NCI-H345 treated with DMSO at 0.1 percent for 48 hours (cell line): ENCODE results near the gene AUTS2.
A peak's percentile ranks its signal among the peaks of the same experiment; 100 is the strongest.

Experiments used
- DNase-seq: peaks from one replicate; lab custom pipeline; 2025; ENCODE audit not compliant: unreplicated experiment; lab: John Stamatoyannopoulos, UW

AUTS2 gene

DNA sequence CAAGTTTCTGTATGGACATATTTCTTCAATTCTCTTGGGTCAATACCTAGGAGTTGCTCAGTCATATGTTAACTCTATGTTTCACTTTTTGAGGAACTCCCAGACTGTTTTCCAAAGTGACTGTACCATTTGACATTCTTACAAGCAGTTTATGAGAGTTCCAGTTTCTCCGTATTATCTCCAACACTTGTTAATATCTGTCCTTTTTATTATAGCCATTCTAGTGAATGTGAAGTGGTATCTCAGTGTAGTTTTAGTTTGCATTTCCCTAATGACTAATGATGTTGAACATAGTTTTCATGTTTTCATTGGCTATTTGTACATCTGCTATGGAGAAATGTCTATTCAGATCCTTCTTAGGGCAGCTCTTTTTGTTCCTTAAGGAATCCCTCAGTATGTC, 1002.7 kb downstream of the AUTS2 start:
- DNase-seq, result no peak

DNA sequence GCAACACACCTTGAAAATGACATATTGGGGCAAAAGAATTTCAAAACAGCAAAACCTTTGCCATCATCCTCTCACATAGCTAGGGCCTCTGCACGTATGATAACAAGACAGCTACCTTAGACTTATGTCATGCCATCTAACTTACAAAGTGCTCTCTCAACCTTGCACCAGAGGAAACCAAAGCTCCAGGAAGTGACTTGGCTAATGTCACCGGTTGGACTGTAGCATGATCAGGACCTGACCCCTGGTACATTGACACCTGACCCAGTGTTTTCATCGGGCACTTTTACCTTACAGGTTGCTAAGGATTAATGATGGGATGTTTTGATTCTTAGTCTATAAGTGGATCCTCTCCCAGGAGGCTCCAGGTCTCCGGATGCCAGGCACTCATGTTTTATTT, 1003.8 kb downstream of the AUTS2 start:
- no peak for DNase-seq

DNA sequence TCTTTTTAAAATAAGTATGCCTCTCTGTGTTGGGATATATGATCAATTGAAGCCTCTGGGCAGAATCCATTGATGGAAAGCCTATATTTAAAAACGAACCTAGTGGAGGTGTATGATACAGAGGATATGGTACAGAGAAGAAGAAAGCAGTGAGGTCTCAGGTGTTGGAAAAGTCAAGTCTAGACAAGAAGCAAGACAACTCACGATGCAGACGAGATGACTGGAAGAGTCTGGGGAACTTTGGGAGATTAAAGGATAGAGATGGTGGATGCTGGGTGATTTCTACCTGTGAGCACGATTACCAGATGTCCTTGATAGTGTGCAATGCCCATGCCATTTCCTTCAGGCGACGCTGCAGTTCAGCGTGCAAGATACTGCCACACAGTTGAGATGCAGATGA, 1009.0 kb downstream of the AUTS2 start:
- no peak for DNase-seq

DNA sequence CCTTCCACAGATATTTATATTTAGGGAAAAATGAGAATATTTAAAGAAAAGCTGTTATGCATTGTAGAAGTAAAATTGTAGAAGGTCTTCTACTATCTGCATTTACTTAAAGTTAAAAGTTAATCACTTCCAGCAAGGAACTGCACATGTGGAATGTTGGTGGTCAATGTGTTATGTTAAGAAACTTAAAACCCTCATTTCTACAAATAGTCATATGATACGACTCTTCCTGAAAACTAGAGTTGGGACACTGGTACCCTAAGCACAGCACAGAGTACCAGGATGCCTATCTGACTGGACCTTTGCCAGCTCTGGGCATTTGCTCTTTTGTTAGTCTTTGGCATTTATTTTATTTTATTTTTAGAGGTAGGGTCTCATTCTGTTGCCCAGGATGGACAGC, 1009.5 kb downstream of the AUTS2 start:
- DNase-seq, result no peak

DNA sequence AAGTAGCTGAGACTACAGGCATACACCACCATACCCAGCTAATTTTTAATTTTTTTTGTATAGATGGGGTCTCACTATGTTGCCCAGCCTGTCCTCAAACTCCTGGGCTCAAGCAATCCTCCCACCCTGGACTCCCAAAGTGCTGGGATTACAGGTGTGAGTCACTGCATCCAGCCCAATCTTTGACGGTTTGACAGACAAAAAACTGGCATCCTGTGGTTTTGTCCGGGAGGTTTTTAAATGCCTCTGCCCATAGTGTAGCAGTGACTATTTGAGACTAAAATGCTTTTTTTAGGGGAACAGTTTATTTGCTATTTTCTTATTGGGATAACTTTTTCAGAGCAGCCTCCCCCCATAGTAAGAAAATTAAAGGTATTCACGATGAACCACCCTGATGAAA, 1010.0 kb downstream of the AUTS2 start:
- DNase-seq, result no peak

DNA sequence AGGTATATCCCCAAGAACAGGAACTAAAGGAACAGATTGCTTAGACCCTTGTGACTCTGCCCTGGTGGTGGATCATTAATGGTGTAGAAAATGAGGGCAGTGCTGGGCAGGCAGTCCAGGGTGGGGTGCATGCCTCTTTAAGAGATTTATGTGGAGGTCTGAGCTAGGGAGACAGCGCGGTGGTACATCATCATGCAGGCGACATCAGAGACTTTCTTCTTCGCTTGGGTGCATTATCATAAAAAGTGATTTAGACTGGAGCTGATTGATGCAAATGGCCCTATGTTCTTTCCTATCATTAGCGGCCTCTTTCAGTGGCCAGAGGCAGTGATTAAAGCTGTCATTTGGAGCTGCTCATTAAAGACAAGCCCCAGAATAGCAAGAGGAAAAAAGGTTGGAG, 1014.5 kb downstream of the AUTS2 start:
- no peak for DNase-seq

DNA sequence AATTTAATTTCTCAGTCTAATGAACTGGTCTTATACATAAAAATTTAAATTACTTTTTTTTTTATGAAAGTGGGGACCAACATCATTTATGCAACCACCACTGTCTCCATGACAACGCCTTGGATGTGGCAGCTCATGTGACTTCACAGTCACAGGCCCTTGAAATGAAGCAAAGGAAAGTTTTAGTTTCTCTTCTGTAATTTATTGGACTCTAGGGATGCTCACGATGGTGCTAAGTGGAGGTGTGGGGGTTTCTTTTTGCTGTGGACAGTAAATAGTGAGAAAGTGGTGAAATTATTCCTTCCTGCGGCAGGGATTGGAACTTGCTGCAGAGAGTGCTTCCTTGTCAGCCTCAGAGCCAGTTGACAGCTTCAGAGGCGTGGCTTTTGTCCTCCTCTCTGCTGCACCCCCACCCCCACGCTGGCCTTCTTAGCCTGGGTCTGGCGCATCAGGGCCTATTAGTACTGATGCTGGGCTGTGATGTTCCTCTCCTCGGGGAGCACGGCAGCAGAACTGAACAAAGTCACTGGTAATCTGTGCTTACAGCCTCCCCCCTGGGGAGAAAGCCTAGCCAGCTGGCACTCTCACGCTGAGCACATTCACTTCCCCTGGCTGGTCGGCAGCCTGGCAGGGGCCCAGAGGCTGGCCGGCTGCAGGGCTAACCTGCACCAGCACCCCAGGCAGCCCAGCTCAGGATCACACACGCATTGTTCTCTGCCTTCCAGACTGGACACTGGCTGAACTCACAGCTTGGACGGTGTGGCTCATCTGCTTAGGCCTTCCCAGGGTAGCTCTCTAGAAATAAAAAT, 1016.2 kb downstream of the AUTS2 start:
- peak; percentile 93 for DNase-seq

DNA sequence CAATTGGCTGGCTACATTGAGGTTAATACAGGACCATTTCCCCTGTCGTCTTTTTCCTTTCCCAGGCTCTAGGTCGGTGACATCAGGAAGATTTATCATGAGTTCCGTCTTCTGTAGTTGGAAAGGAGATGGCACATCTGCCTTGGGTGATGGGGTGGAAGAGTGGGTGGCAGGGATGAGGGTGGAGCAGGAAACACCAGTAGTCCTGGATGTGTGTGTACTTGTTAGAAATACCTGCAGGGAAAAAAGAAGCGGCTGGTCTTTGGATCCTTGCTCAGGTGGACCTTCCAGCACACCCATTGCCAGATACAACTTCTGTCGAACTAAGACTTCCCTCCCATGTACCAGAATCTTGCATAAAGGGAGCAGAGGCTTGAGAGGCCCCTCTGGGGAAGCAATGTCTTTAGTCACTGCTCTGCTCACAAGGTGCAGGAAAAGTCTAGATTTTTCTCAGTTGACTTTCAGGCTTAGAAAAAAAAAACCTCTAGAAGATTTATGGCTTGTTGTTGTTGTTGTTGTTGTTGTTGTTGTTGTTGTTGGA, 1016.9 kb downstream of the AUTS2 start:
- no peak for DNase-seq

DNA sequence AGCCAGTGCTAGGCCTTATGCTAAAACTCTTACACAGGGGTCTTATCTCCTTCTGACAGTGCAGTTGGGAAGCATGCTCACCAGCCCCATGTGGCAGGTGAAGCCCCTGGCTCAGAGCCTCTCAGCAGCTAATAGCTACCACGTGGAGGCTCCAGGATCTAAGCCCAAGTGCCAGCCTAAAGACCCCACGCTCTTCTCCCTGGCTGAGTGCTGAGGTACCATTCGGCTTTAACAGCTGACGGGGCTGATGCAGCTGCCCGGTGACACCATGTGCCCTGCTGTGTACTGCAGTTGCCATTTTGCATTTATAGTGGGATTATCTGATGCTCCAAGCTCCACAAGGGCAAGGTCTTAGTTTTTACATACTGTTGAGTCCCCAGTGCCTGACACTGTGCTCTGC, 1017.9 kb downstream of the AUTS2 start:
- DNase-seq, result no peak

DNA sequence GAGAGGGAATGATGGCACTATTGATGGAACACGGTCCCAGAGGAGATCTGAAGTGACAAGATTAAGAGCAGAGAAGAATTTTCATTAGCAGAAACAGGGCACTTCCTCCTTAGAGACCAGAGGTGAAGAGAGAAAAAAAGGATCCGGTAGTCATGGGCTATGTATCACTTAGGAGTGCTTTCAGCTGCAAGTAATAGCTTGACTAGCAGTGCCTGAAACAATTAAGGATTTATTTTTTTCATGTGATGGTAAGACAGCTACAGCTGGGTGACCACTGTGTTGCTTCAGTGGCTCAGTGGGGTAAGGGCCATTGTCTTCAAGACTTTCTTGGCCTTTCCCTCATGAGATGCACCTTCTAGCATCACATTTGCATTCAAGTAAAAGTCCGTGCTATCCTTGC, 1018.5 kb downstream of the AUTS2 start:
- no peak for DNase-seq

DNA sequence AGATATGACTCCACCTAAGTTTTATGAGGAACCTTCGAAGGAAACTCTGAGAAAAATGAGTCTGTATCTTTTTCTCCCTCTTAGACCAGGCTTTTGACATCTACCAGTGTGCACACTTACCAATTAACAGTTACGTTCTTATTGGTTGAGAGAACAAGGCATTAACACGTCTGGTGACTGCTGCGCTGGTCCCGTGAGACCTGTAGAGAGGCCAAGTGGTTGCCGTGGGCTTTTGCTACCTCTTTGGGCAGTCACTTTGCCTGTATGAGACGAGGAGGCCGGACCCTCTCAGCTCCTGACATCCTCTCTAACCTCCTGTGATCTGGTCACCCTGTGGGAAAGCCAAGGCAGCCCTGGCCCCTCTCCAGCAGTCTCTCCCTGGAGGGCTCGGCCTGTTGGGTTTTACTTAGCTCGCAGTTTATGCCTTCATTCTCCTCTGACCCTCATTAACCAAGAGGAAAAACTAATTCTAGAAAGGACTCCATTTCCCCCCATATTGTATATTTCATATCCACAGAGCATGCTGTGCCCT, 1019.8 kb downstream of the AUTS2 start:
- peak; percentile 26 for DNase-seq

DNA sequence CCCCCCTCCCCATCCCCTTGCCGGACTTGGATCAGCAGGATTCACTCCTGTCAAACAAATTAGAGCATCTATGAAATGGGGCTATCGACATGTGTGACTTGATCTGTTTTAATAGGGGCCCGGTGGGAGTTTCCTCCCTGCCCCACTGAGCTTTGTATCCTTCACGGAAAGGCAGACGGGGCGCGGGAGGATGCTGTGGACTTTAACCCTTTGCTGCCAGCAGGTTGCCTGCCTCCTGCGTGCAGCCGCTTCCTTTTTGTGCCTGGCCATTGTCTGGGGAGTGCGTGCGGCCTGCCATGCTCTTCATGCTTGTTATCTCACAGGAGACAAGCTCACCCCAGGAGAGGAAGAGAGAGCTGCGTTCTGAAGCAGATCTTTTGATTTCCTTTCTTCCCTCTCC, 1020.9 kb downstream of the AUTS2 start:
- DNase-seq, result peak; percentile 45

DNA sequence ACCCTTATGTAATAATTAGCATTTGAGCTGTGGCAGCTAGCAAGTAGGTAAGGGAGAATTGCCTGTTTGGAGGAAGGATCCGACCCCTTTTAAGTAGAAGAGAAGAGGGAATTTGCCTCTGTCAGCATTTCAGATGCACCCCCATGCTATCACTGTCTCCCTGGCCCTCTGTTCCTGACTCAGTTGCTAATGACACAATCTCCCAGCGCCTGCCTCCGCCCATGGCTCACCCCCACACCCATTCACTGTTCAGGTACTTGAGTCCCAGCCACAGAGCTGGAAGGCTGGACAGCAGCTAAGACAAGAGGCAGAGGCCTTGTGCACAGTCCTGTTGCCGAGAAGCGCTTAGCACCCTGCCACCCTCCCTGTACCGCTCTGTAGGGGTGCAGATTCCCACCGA, 1021.4 kb downstream of the AUTS2 start:
- DNase-seq, result no peak

DNA sequence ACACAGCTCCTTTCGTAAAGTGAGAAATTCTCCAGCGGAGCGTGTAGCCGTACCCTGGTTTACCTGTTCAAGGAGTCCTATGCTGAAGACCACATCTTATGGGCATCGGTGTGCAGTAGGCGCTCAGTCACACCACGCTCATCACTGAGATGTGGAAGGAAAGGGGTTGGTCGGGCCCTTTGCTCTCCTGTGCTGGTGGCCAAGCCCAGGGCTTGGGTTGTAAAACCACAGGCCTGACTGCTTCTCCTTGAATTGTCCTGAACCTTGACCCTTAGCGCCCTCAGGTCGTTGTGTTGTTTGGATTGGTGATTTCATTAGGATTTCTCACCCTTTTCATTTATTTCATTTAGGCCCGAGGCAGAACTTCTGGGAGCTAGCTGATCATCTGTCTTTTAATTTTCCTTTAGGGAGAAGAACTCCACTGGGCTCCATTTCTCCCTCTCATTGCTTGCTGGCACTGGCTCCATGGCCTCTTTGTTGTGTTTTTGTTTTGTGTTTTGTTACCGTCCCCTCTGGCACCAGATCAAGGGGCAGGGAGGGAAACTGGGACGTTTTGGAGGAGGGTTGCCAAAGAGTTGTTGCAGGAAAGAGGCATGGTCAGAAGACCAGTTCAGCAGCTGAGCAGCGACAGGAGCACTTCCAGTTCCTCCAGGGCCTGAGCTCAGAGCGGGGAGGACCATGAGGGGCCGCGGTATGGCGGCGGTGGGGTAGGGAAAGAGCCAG, 1022.2 kb downstream of the AUTS2 start:
- DNase-seq, result no peak

DNA sequence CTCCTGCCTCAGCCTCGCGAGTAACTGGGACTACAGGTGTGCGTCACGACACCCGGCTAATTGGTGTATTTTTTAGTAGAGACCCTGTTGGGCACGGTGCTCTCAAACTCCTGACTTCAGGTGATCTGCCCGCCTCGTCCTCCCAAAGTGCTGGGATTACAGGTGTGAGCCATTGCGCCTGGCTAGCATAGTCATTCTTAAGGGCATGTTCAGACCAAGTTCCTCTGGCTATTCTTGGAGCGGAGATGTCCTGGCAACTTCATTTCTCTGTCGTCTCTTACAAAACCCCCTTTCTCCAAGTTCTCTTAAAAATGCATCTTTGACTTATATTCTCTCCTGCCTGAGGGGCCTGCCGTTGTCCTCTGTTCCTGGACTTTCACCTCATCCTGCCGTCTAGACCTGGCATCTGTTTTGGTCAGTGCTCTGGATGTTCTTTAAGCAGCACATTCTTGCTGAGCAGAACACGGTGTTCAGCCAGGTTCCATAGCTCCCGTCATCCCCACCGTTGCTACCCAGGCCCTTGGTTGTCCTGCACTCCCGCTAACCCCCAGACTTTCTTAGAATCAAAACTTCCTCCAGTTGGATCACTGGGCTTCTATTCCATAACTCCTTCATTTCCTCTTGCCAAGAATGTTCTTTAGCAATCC, 1023.8 kb downstream of the AUTS2 start:
- DNase-seq, result no peak

DNA sequence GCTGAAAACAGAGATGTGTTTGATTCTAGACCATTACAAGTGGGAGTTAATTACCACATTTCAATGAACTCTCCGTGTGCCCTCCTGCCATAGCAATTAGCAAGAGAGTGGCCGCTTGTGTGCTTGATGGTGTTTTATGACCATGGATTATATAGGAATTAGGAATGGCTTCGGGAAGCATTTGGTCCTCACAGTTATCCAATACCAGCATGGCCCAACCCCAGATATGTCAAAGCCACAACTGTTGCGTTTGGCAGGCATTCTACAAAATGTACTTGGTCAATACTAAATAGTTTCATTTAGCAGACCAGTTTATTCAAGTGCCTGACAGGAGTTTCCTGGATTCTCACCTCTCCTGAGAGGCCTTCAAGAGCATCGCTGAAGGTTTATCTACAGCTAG, 1024.7 kb downstream of the AUTS2 start:
- no peak for DNase-seq

DNA sequence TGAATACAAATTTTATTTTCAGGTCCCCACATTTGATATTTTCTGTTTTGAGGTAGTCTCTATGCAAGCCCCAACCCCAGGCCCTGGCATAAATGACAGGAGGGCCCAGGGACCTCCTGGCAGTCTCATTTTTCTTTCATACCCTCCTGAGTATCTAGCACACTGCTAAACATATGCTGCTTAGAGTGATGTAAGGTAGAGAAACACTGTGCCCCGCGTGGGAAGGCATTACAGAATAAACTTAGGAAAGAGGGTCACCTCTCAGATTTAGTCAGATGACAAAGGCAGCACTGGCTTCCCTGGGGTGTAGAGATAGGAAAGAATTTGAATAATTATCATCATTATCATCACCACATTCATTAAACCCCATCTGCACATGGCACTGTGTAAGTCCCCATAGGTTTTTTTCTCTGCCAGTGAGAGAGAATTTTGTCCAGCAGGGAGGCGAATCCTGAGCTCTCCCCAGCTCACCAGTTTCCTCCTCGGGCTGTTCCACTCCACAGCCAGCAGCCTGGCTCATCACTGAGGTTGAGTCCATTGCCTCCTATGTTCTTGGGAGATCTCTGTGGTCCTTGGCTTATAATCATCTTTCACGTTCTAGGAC, 1026.3 kb downstream of the AUTS2 start:
- DNase-seq, result no peak

DNA sequence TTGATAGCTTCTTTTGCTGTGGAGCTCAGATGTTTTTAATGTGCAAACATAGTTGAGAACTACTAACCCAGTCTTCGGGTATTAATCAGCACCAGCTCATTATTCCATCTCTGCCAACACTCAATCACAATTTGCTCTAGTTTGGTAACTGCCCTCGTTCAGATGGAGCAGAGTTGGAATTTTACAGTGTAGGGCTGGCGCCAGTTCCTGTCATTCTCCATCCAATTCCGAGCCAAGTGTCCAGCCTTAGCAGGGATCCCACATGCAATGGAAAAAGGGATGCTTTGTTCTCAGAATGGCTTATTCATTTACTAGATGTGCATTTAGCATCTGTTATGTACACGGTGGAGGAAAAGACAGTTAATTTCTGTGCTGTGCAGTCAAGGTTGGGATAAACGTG, 1029.2 kb downstream of the AUTS2 start:
- DNase-seq, result no peak

DNA sequence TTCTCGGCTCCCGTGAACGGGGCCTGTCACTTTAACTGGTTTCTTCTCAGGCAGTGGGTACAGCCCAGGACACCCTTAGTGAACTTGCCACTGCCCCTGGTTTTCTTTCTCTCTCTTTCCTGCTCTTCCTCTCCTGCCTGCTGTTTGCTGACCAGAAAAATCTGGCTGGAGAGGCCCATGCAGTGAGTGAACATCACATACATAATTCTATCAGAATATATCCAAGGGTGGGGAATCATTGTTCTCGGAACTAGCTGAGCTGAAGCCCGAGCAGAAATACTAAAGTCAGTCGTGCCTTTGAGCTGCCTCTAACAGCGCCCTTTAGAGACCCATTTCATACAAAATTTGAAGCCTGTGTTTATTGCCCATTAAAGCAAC, 1032.2 kb downstream of the AUTS2 start:
- no peak for DNase-seq

DNA sequence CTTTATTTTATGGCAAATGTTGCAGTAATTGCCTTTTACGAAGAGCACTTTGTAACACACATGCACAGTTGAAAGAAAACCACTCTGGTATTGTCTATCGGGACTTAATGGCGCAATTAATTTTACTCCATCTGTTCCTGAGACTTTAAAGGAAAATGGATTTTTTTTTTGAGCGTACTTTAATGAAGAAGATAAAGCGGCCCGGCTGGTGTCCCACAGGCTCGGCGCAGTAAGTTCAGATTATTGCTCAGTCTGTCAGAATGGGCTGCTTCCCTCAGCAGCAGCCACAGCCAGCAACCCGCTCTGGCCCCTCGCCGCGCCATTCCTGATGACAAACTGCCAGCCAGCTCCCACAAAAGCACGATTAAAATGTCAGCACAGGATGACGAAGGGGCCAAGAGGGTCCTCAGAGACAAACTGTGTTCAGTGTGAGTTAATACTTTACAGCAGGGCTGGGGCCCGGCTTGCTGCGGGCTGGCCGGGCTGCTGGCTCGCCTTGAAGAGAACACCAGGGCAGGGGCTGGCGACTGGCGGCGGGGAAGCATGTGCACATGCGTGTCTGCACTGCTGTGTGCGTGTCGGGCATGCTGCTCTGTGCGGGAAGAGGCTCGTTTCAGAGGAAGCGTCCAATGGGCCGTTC, 1032.7 kb downstream of the AUTS2 start:
- no peak for DNase-seq

DNA sequence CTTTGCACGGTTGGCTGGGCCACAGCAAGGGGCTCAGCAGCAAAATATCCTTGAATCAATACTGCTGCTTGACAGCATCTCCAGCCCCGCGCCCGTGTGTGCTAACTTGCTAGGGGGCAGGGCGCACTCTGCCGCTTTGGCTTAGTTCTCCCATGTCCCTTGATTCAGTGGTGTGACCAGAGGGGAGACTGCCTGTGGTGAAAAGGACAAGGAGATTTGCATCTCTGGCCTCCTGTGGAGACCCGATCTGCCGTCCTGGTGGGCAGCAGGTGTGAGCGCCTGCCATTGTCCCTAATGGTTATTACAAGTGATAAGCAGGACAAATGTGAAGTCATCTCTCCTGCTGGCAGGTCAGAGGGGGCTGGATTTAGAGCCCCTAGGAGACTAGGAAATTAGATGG, 1033.4 kb downstream of the AUTS2 start:
- no peak for DNase-seq
